Measurements from ENCODE around the gene POFUT1. TPM values are rescaled to one million over a fixed set of nuclear protein-coding genes. Genes with fewer than 3 reads are reported as not detected.

POFUT1 gene
- total and polyA plus RNA-seq, 8 donors, result 2.3 to 33.8 (median 11.2) TPM

GRCh38 chr20:32179515-32179914 is 28.2 kb upstream of the POFUT1 start:
- TF ChIP-seq POLR2AphosphoS5 (IDR thresholded peaks at IDR 0.05) (no peak), CTCF (IDR thresholded peaks at IDR 0.05) (no peak), POLR2A (IDR thresholded peaks at IDR 0.05) (no peak), EP300 (IDR thresholded peaks at IDR 0.05) (no peak)
- 78 to 93% (median 90%) methylated on average over 2 of the region's 2 CpGs for WGBS, 5 donors
- no peak overlapping the region for H3K4me3 ChIP-seq
- H3K36me3 ChIP-seq, result no peaks in the 10 kb centered on the region
- intact Hi-C loops (cut with DNase I; ENCODE audit: low total_unique reads), result no loop called here
- no peaks in the 10 kb centered on the region for H3K4me1 ChIP-seq
- H3K9me3 ChIP-seq, result no peaks in the 10 kb centered on the region
- no peak overlapping the region for H3K27ac ChIP-seq
- H3K27me3 ChIP-seq, result no peaks in the 10 kb centered on the region
- DNase-seq, result no peak

GRCh38 chr20:32179934-32180333 is 27.7 kb upstream of the POFUT1 start:
- Histone ChIP-seq H3K4me1 (no peaks in the 10 kb centered on the region), H3K27me3 (no peaks in the 10 kb centered on the region), H3K4me3 (no peak overlapping the region), H3K27ac (no peak overlapping the region), H3K9me3 (no peaks in the 10 kb centered on the region), H3K36me3 (no peaks in the 10 kb centered on the region)
- TF ChIP-seq POLR2A (IDR thresholded peaks at IDR 0.05) (no peak), POLR2AphosphoS5 (IDR thresholded peaks at IDR 0.05) (no peak), EP300 (IDR thresholded peaks at IDR 0.05) (no peak), CTCF (IDR thresholded peaks at IDR 0.05) (no peak)
- intact Hi-C loops (cut with DNase I; ENCODE audit: low total_unique reads), result no loop called here
- no peak for DNase-seq
- 88 to 95% (median 92%) methylated on average over 4 of the region's 4 CpGs for WGBS, 5 donors

- no peak overlapping the region for H3K27ac ChIP-seq
- no peaks in the 10 kb centered on the region for H3K36me3 ChIP-seq
- TF ChIP-seq POLR2A (IDR thresholded peaks at IDR 0.05) (no peak), CTCF (IDR thresholded peaks at IDR 0.05) (no peak), EP300 (IDR thresholded peaks at IDR 0.05) (no peak), POLR2AphosphoS5 (IDR thresholded peaks at IDR 0.05) (no peak)
- no peaks in the 10 kb centered on the region for H3K9me3 ChIP-seq
- H3K27me3 ChIP-seq, result no peaks in the 10 kb centered on the region
- no peak overlapping the region for H3K4me3 ChIP-seq
- H3K4me1 ChIP-seq, result no peaks in the 10 kb centered on the region
- intact Hi-C loops (cut with DNase I; ENCODE audit: low total_unique reads), result no loop called here
- 87 to 98% (median 97%) methylated on average over 2 of the region's 2 CpGs for WGBS, 5 donors
- no peak for DNase-seq
Measured at GRCh38 chr20:32181606-32182005, 26.1 kb upstream of the POFUT1 start.

GRCh38 chr20:32183947-32184635 is 23.6 kb upstream of the POFUT1 start:
- no peak for DNase-seq
- TF ChIP-seq EP300 (IDR thresholded peaks at IDR 0.05) (no peak), CTCF (IDR thresholded peaks at IDR 0.05) (no peak)
- no peaks in the 10 kb centered on the region for H3K27me3 ChIP-seq
- H3K27ac ChIP-seq, result no peak overlapping the region
- intact Hi-C loops (cut with DNase I; ENCODE audit: low total_unique reads), result no loop called here
- peaks cover 5 to 19% (median 9%) of the 10 kb centered on the region in 4 donors for H3K4me1 ChIP-seq
- no peak overlapping the region for H3K4me3 ChIP-seq
- 81 to 98% (median 92%) methylated on average over 4 of the region's 4 CpGs for WGBS, 5 donors
- no peaks in the 10 kb centered on the region for H3K36me3 ChIP-seq
- H3K9me3 ChIP-seq, result no peaks in the 10 kb centered on the region

Measured in stomach (tissue), 9 donors.